SKM-1 (cell line): ENCODE data around the gene SNCAIP.

Experiments
- DNase-seq: peaks from one replicate; lab custom pipeline; 2025; ENCODE audit not compliant: unreplicated experiment; lab: John Stamatoyannopoulos, UW

Gene SNCAIP

DNA sequence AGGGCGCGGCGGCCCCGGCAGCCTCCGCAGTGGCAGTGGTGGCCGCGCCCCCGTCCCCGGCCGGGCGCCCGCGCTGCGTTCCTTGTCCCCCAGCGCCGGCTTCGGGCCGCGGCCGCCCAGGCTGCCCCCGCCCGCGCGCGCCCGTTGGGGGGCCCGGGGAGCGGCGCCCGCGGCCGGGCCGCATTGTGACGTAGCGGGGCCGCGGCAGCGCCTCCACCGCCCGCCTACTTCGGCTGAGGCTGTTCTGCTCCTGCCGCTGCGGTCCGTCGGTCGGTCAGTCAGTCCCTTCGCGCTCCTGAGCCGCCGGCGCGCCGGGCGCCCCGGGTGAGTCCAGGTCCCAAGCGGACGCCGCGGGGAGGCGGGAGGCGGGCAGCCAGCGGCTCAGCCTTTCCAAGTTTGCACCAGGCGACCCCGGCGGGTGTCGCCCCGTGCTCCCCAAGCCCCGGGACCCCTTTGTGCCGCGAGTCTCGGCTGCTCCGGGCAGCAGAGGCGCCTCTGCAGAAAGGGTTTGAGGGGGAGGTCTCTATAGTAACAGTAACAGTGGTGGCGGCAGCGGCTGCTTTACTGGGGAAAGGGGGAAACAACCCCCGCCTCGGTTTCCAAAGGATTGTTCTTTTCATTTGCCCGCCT, at the start of gene SNCAIP:
SNCAIP (plus strand) TSS at position 277 of the 630 bp plus-strand sequence. CDS start 78,898 bp downstream, outside the sequence.
- DNase-seq, result no peak

DNA sequence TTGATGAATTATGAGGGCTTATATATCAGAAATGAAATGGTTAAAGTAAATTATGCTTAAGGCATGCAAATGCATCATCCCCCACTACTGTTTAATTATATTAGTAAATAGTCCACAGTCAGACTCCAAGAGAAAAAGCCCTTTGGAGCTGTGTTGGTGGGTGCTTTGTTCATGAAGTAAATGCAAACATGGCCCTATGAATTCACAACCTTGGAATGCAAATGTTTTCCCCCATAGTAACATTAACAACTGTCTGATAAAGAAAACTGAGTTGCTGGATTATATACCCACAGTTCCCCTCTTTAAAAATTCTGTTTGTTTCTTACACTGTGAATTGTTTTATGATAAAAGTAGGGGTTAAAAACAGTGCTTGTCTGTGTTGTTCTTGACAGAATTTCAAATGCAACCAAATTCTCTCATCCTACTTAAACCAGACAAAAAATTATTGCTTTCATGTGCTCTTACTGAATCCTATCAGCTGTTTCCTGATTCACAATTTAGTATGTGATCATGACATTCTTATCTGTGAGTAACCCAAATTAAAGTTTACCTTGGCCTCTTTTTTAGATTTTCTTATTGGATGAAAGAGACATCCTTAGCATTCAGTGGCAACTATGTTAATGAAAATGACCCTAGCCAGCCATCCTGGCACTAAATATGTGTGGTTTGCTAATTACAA, 48.5 kb upstream of the SNCAIP start:
- no peak for DNase-seq

GRCh38 chr5:122264610-122265009, 47.4 kb upstream of the SNCAIP start:
- no peak for DNase-seq

- DNase-seq, result no peak
Measured at GRCh38 chr5:122267185-122267584, 44.9 kb upstream of the SNCAIP start.

GRCh38 chr5:122273696-122274095, 38.3 kb upstream of the SNCAIP start:
- DNase-seq, result no peak

DNA sequence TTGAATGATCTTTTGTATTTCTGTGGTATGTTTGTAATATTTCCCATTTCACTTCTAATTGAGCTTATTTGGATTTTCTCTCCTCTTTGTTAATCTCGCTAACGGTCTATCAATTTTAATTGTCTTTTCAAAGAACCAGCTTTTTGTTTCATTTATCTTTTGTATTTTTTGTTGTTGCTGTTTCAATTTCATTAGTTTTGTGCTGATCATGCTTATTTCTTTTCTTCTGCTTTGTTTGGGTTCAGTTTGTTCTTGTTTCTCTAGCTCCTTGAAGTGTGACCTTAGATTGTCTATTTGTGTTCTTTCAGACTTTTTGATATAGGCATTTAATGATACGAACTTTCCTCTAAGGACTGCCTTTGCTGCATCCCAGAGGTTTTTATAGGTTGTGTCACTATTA, 28.4 kb upstream of the SNCAIP start:
- DNase-seq, result no peak

- DNase-seq, result no peak
Measured at GRCh38 chr5:122286541-122286940, 25.5 kb upstream of the SNCAIP start.

- no peak for DNase-seq
Measured at GRCh38 chr5:122287101-122287500, 24.9 kb upstream of the SNCAIP start.

DNA sequence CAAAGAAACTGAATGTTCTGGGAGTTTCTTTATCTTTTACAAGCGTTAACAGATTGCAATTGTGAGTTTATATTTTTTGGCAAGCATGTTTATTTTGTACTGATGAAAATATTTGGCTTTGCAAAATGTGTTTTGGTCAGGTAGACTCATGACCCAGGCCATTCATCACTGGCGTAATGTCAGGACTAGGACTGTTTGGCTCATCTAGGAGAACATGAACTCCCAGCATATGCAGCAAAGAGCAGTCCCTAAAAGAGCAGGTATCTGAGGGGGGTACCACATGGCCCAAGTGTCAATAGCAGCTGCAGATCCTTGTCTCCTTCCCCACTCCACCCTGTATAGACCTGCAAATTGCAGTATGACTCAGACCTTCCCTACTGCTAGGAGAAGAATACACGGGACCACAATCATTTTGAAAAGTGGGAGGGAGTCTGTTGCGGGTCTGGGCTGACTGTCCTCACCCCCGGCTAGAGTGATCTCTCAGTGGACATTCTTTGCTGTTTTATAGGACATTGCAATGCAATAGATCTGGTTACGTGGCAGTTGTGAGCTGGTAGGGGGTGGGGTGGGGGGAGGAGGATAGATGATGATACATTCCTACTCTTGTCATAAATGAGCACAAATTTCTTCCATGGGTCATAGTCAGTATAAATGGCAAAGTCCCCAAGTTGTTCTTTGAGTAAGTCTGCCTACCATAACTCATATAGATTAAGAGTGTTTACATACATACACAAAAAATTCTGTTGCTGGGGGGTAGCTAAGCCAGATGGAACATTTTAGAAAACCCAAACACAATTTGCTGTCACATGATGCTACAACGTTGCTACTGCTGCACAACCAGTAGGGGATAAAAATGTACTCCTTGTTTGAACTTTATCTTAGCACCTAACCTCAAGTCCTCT, 20.8 kb upstream of the SNCAIP start:
- no peak for DNase-seq

DNA sequence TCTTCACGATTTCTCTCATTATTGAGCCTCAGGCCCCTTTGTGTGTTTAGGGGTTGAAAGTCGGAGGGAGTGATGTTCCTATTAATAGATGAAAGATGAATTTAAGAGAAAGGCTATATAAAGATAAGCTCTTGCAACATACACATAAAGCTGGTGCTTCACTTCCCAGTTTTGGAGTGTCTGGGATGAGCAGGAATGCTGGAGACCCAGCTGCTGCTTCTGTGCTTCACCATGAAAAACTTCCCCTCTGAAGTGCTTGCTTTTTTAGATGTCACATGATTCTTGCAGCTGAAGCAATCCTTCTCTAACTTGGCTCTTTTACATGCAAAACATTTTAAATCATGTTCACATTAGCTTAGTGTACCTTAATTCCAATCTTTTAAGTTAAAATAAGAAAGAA, 19.7 kb upstream of the SNCAIP start:
- no peak for DNase-seq

- DNase-seq, result no peak
Measured at GRCh38 chr5:122295138-122295537, 16.9 kb upstream of the SNCAIP start.

DNA sequence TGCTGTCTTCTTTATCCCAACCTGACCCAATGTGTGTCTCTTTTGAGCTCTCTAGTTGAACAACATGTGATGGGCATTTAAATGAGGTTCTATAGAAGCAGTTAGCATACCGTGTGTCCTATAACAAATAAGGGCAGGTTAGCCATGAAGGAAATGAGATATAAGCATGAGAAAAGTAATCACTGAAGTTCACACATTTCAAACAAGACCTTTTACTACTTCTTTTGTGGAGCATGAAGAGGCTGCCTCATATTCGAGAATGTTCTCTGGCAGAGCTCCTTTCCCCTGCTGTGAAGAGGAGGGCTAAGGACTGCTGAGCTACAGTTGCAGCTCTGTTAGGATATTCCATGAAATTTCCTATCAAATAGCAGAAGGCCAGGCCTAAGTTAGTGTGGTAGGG, 15.2 kb upstream of the SNCAIP start:
- no peak for DNase-seq

- no peak for DNase-seq
Measured at GRCh38 chr5:122297587-122298298, 14.3 kb upstream of the SNCAIP start.

DNA sequence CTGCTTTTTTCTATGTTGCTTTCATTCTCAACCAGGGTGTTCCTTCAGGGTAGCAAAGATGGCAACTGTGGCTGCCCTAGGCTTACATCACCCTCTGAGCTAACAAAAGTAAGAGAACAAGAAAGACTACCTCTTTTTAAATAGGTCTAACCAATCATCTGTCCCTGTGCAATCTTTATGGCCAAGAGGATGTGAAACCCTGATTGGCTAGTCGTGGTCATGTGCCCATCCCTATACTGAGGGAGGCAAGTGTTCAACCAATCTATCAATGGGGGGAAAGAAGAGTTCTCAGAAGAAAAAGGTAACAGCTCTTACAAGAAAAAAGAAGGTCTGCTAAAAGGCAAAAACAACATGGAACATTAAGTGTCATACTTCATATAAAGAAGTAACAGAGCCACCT, 11.7 kb upstream of the SNCAIP start:
- no peak for DNase-seq

- no peak for DNase-seq
Measured at GRCh38 chr5:122301016-122301415, 11.0 kb upstream of the SNCAIP start.

DNA sequence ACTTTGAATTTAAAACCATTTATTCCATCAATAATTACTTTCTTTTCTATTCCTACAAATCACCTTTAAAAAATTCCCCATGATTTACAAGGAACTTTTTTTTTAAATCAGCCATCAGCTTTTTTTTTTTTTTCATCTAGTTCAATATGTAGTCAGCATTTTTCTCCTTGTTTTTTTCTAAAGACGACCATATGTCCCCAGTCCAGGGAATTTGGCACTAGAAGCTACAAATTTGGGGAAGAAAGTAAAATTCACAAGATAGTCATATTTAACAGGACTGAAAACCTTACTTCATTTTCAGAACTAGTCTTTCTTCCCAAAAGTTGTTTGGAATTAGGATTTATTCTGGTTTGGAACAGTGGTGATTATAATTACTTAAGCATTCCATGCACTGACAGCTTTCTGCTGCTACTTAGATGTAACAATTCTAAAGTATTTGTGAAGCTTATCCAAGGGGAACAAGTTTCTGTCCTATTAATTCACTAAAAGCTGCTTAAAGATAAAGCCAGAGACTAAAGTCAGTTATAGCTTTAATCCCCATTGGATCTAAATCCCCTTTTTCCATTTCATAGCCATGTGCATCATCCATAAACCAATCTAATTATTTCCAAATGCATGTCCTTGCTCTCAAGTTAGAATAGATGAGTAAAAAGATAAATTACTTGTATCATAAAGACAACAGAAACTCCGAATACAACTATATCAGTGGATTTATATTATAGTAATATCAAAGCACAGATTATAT, 7.4 kb upstream of the SNCAIP start:
- DNase-seq, result no peak

DNA sequence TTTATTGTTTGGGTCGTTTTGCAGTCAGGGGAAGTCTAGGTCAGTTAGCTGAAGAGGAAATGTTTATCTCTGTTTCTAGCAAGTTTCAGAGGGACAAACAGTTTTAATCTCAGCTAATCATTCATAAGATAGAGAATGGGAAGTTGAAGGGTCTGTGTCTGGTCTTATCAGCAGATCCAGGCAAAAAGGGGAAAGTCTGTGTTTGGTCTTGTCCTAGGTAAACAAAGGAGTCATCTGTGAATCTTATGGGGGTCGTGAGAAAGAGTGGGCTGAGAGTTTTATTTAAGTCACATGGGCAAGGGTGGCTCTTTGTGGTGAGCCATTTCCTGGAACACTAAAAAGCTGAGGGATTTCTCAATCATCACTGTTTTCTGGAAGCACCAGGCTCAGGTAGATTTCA, 5.6 kb upstream of the SNCAIP start:
- DNase-seq, result no peak

GRCh38 chr5:122310889-122311288, 1.1 kb upstream of the SNCAIP start:
- DNase-seq, result no peak

DNA sequence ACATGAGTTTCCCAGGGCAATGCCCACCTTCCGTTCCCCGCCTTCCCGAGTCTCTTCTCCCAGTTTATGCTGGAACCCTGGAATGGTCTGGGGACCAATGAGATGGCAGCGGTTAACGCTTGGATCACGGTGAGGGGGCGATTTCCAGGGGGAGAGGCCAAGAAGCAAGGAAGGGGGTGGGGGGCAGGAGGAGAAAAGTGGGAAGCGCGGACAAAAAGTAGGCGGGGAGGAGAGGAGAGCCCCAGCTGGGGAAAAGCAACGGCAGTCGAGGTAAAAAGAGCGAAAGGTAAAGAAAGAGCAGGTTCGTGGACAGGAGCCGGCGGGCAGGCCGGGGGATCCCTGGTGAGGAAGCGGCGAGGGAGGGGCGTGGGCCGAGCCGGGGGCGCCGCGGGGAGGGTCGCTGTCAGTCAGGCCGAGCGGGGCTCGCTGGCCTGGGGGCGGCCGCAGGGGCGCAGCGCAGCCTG, 508 bp upstream of the SNCAIP start:
- no peak for DNase-seq

DNA sequence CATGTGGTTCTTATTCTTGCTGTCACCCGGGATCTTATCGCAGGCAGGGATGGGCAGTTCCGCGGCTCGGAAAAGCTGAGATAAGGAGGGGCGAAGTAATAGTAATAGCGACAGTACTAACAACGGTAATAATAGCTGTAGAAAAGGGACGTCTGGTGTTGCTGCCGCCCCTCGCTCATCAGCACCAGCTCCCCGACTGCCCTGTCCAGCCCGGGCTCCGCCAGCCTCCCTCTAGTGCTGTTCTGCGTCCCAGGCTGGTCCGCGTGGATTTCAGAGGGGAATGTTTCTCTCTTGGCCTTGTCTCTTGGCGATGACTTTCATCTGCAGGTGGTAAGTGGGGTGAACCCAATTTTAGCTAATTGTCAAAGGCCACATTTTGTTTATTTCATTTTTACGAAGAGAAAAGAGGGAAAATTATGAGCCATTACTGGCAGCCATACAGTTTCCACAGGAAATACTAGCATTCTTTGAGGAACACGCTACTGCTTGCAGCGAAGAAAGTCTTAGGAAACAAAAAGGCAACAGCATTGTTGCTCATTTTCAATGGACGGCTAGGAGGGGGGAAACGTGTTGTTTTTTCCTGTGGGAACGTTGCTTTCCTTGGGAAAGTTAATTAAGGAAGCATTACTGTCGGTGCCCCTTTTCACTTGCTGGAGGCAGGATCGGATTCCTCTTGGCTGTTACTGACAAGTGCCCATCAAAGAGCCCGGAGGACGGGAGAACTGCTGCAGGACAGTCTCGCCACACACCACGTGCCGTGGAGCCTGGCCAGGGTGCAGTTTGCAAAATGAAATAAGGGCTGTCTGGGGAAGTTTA, 762 bp downstream of the SNCAIP start:
- DNase-seq, result no peak
